Hepatocyte (in vitro differentiated cells): ENCODE measurements around the gene HMGCL. TPM values are rescaled to one million over a fixed set of nuclear protein-coding genes. Genes with fewer than 3 reads are reported as not detected.
"Not testable (repeated sequence)": the region's sequence is repeated elsewhere in the genome, so short reads cannot be mapped to it uniquely, and the experiment has no call there.

Experiments used
- DNase-seq: peaks from one replicate; pipeline ENCODE4 v3.0.0-alpha.2; 2016; ENCODE audit warnings: low spot score
- H2AFZ ChIP-seq: fragments of 200-600 bp; sonication (generic); 2 replicates; pipeline ENCODE4 v1.6.0; 2016; ENCODE audit warnings: antibody characterized with exemption, mild to moderate bottlenecking
- H3K27ac ChIP-seq: fragments of 200-600 bp; sonication (generic); 2 replicates; pipeline ENCODE4 v1.5.1; 2016; ENCODE audit warnings: mild to moderate bottlenecking
- H3K27me3 ChIP-seq: fragments of 200-600 bp; sonication (generic); 2 replicates; pipeline ENCODE4 v1.6.1; 2016
- H3K36me3 ChIP-seq: fragments of 200-600 bp; sonication (generic); replicated peaks from 2 replicates; pipeline ENCODE4 v1.5.1; 2016; ENCODE audit warnings: low read depth; ENCODE audit not compliant: insufficient read depth
- H3K4me1 ChIP-seq: fragments of 200-600 bp; sonication (generic); 2 replicates; pipeline ENCODE4 v1.5.1; 2016; ENCODE audit warnings: mild to moderate bottlenecking, moderate library complexity; ENCODE audit not compliant: insufficient read depth
- H3K4me2 ChIP-seq: fragments of 200-600 bp; sonication (generic); 2 replicates; pipeline ENCODE4 v1.6.0; 2016
- H3K4me3 ChIP-seq: fragments of 200-600 bp; sonication (generic); 2 replicates; pipeline ENCODE4 v1.5.1; 2016; ENCODE audit warnings: mild to moderate bottlenecking
- H3K79me2 ChIP-seq: fragments of 200-600 bp; sonication (generic); 2 replicates; pipeline ENCODE4 v1.6.0; 2017; ENCODE audit warnings: mild to moderate bottlenecking
- H3K9me2 ChIP-seq: fragments of 200-600 bp; sonication (generic); replicated peaks from 2 replicates; pipeline ENCODE4 v1.6.0; 2017; ENCODE audit warnings: mild to moderate bottlenecking; ENCODE audit not compliant: insufficient read depth
- H3K9me3 ChIP-seq: fragments of 200-600 bp; sonication (generic); 2 replicates; pipeline ENCODE4 v1.5.1; 2016; ENCODE audit warnings: low read depth, mild to moderate bottlenecking
- H4K20me1 ChIP-seq: fragments of 200-600 bp; sonication (generic); 2 replicates; pipeline ENCODE4 v1.6.0; 2016; ENCODE audit warnings: mild to moderate bottlenecking; ENCODE audit not compliant: insufficient read depth, poor library complexity, severe bottlenecking
- EZH2 ChIP-seq: fragments of 200-600 bp; sonication (generic); IDR thresholded peaks from 2 replicates; pipeline ENCODE4 v1.6.1; 2016; ENCODE audit warnings: antibody characterized with exemption, mild to moderate bottlenecking, borderline replicate concordance
- EZH2phosphoT487 ChIP-seq: fragments of 200-600 bp; sonication (generic); IDR thresholded peaks from one replicate; pipeline ENCODE4 v1.6.1; 2018; ENCODE audit warnings: antibody characterized with exemption, mild to moderate bottlenecking, low read depth, moderate library complexity; ENCODE audit not compliant: unreplicated experiment, severe bottlenecking
- WGBS: methylation state at CpG from one replicate; pipeline ENCODE4 v1.1.6; 2016; ENCODE audit warnings: low lambda C conversion rate; ENCODE audit errors: missing lambda C conversion rate; 5-methylcytosine and 5-hydroxymethylcytosine counted together
- polyA plus RNA-seq: library from polyadenylated mRNA; unstranded; fragments of >200 nt; fragmentation: Nextera tagmentation; extraction: Ambion mirVana; gene quantifications from 2 replicates; pipeline ENCODE4 v1.2.1, GENCODE V29; 2016
- total RNA-seq: library from RNA; depleted of rRNA; stranded (reverse); fragments of >200 nt; gene quantifications from 2 replicates; pipeline ENCODE4 v1.2.3, GENCODE V29; 2014
- TF ChIP-seq, protein P1 (sequence below): fragments of 200-600 bp; sonication (generic); IDR thresholded peaks from 2 replicates; pipeline ENCODE4 v1.5.1; 2016; ENCODE audit warnings: antibody characterized with exemption, mild to moderate bottlenecking; ENCODE audit not compliant: poor library complexity

The HMGCL gene
- total and polyA plus RNA-seq, 2 experiments from 2014 or later, result 78.5 to 90.7 TPM

DNA sequence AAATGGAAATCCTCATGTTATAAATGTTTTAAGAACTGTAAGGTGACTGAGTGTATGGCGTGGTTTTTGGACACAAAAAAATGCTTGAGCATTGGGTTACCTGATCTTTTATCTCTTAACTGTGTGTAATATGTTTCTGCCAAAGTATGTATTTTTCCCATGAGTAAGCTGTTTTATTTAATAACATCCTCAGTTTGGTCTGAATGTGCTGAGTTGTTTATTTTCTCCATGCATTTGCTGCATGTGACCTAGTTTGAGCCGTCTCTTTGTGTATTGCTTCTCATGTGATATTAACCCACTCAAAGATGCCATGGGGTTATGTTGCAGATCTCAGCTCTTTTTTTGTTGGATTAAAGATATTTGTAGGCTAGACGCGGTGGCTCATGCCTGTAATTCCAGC is 40.4 kb downstream of the HMGCL start:
- Histone ChIP-seq H3K36me3 (no peaks in the 10 kb centered on the region), H4K20me1 (no peaks in the 10 kb centered on the region), H3K4me1 (no peaks in the 10 kb centered on the region), H2AFZ (no peak overlapping the region), H3K4me2 (no peak overlapping the region), H3K9me3 (no peaks in the 10 kb centered on the region), H3K9me2 (no peaks in the 10 kb centered on the region), H3K79me2 (peaks cover 45% of the 10 kb centered on the region), H3K27me3 (no peaks in the 10 kb centered on the region), H3K27ac (no peak overlapping the region), H3K4me3 (no peak overlapping the region)
- 91% methylated on average over 4 of the region's 4 CpGs for WGBS
- DNase-seq, result no peak
- no peak for TF ChIP-seq EZH2phosphoT487
- TF ChIP-seq, protein P1, sequence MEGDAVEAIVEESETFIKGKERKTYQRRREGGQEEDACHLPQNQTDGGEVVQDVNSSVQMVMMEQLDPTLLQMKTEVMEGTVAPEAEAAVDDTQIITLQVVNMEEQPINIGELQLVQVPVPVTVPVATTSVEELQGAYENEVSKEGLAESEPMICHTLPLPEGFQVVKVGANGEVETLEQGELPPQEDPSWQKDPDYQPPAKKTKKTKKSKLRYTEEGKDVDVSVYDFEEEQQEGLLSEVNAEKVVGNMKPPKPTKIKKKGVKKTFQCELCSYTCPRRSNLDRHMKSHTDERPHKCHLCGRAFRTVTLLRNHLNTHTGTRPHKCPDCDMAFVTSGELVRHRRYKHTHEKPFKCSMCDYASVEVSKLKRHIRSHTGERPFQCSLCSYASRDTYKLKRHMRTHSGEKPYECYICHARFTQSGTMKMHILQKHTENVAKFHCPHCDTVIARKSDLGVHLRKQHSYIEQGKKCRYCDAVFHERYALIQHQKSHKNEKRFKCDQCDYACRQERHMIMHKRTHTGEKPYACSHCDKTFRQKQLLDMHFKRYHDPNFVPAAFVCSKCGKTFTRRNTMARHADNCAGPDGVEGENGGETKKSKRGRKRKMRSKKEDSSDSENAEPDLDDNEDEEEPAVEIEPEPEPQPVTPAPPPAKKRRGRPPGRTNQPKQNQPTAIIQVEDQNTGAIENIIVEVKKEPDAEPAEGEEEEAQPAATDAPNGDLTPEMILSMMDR, result no peak
- no peak for TF ChIP-seq EZH2

DNA sequence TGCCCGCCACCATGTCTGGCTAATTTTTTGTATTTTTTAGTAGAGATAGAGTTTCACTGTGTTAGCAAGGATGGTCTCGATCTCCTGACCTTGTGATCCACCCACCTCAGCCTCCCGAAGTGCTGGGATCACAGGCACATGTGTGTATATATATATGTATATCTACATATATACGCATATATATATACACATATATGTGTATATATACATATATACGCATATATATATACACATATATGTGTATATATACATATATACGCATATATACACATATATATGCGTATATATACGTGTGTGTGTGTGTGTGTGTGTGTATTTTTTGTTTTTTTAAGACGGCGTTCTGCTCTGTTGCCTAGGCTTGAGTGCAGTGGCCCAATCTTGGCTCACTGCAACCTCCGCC is 42.1 kb downstream of the HMGCL start:
- not testable (repeated sequence) for H3K4me1 ChIP-seq, H3K36me3 ChIP-seq, H3K9me2 ChIP-seq, H2AFZ ChIP-seq, H3K4me2 ChIP-seq, H3K4me3 ChIP-seq, H3K27me3 ChIP-seq, DNase-seq, H3K9me3 ChIP-seq, H3K27ac ChIP-seq, H4K20me1 ChIP-seq
- H3K79me2 ChIP-seq, result peaks cover 61% of the 10 kb centered on the region
- 96% methylated on average over 11 of the region's 11 CpGs for WGBS

DNA sequence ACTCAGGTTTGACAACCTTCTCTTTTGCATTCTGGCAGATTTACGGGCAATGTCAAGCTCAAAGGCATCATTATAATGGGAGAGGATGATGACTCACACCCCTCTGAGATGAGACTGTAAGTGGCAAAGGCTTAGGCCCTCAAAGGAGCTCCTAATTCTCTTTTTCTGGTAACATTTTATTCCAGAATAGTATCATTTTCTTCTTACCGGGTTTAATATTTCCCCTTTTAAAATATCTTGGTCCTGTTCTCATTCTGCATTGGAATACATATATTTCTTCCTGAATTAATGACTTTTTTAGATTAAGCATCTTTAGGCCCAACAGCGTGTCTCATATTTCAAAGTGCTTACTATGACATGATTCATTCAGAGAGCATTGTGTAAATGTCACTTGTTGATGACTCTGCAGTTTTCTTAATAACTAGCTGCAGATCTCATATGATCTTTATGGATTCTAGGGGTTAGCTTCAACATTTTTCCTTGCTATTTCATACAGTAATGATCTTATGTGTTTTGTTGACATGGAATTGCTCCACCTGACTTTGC is 45.3 kb downstream of the HMGCL start:
- H3K9me3 ChIP-seq, result no peaks in the 10 kb centered on the region
- H2AFZ ChIP-seq, result no peak overlapping the region
- peaks cover 7% of the 10 kb centered on the region for H4K20me1 ChIP-seq
- no peak for DNase-seq
- no peaks in the 10 kb centered on the region for H3K36me3 ChIP-seq
- no peaks in the 10 kb centered on the region for H3K27me3 ChIP-seq
- H3K9me2 ChIP-seq, result no peaks in the 10 kb centered on the region
- no peak overlapping the region for H3K4me3 ChIP-seq
- peak overlapping the region; percentile 99 for H3K4me2 ChIP-seq
- H3K79me2 ChIP-seq, result peaks cover 81% of the 10 kb centered on the region
- 80% methylated on average over 3 of the region's 3 CpGs for WGBS
- TF ChIP-seq EZH2phosphoT487 (no peak), EZH2 (no peak)
- TF ChIP-seq, protein P1, result no peak
- no peak overlapping the region for H3K27ac ChIP-seq
- peaks cover 17% of the 10 kb centered on the region for H3K4me1 ChIP-seq

DNA sequence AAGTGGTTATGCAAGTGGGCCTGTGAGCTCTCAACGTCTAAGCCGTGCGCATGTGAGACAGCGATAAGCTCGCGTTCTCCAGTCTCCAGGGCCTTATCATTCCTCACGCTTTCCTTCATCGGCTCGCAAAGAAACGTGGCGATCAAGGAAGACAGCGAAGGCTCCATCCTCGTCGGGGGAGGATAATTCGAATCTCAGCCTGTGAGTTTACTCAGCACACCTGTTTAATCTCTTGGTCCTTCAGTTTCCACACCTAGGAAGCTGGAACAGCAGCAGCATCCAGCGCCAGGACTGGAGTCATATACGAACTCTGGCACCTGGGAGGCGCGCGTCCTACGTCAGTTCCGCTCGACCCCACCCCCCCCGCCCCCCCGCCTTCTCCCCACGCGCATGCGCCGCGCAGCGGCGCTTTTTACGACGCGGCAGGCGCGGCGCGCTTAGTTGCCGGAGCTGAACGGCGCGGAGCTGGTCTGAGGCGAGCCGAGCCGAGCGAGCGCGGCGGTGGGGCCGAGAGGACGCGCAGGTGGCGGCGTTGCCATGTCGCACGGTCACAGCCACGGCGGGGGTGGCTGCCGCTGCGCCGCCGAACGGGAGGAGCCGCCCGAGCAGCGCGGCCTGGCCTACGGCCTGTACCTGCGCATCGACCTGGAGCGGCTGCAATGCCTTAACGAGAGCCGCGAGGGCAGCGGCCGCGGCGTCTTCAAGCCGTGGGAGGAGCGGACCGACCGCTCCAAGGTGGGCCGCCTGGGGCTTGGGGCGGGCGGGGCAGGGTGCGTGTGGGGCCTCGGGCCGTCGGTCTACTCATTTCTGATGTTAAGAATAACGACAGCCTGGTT is 47.0 kb downstream of the HMGCL start, which contains the start of gene PITHD1:
Gene PITHD1, plus strand, starts transcription at position 440 of the 836 bp plus-strand sequence. Its CDS starts 98 bp downstream, at position 538.
- DNase-seq, result peak; percentile 95
- Histone ChIP-seq H3K4me1 (peaks cover 17% of the 10 kb centered on the region), H3K9me3 (no peaks in the 10 kb centered on the region), H4K20me1 (peaks cover 7% of the 10 kb centered on the region), H3K27ac (peak within 1 kb of the TSS; percentile 94), H3K27me3 (no peaks in the 10 kb centered on the region), H3K36me3 (no peaks in the 10 kb centered on the region), H3K4me2 (peak within 1 kb of the TSS; percentile 99), H3K9me2 (no peaks in the 10 kb centered on the region), H3K79me2 (peaks cover 69% of the 10 kb centered on the region), H3K4me3 (peak within 1 kb of the TSS; percentile 79), H2AFZ (peak within 1 kb of the TSS; percentile 70)
- under 1% methylated on average over 79 of the region's 91 CpGs for WGBS
- TF ChIP-seq, protein P1, result no peak
- TF ChIP-seq EZH2, result no peak
- no peak for TF ChIP-seq EZH2phosphoT487
